AG20443 (cell line): Measurements from ENCODE around the gene TUBGCP6.
"Not testable (repeated sequence)": the region's sequence is repeated elsewhere in the genome, so short reads cannot be mapped to it uniquely, and the experiment has no call there.

Experiments
- DNase-seq: peaks from one replicate; pipeline ENCODE4 v3.0.0; 2012; ENCODE audit warnings: low spot score, mixed read lengths

TUBGCP6 gene

DNA sequence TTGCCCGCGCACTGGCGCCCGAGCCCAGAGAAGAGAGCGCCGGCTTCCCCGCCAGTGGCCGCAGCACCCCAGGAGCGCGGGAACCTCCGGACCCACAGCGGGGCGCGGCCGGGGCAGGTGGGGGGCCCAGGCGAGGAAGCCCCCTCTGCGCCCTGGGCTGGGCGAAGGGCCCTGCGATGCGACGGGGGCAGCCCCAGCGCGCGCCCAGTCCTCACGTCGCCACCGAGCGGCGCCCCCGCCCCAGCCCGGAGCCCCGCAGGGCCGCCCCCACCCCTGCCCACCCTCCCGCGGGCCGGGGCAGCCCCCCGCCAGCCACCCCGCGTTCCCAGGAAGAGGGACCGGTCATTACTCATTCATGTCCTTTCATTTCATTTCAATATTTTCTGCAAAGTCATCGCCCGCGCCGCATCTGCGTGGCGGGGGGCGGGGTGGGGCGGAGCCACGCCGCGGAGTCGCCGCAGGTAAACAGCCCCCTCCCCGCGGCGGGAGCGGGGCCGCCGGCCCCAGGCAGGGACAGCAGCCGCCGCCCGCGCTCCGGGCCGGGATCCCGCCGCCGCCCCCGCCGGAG lies 75.0 kb downstream of the TUBGCP6 start:
- DNase-seq = peak; percentile 34

DNA sequence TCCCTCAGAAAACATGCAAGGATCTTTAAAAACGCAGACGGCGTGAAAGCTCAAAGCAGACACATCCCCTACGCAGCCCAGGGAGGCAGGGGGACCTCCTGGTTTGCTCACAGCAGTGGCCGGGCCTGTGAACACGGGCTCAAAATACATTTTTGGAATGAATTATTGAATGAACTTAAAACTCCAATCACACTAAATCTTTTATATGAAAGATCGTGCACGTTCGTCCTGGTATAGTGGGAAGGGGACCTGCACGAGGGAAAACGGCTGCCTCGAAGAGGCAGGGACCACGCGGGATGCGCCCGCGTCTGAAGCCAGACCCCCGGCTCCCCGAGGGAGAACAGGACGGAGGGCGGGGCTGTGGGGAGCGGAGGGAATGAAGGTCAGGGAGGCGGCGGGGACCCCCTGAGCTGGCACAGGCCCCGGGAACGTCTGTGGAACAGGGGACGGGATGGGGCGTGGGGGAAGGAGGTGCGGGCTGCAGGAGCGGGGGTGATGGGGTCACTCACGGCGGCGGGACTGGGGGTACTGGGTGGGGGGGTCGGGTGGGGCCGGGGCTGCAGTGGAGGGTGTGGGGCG lies 75.6 kb downstream of the TUBGCP6 start:
- no peak for DNase-seq

DNA sequence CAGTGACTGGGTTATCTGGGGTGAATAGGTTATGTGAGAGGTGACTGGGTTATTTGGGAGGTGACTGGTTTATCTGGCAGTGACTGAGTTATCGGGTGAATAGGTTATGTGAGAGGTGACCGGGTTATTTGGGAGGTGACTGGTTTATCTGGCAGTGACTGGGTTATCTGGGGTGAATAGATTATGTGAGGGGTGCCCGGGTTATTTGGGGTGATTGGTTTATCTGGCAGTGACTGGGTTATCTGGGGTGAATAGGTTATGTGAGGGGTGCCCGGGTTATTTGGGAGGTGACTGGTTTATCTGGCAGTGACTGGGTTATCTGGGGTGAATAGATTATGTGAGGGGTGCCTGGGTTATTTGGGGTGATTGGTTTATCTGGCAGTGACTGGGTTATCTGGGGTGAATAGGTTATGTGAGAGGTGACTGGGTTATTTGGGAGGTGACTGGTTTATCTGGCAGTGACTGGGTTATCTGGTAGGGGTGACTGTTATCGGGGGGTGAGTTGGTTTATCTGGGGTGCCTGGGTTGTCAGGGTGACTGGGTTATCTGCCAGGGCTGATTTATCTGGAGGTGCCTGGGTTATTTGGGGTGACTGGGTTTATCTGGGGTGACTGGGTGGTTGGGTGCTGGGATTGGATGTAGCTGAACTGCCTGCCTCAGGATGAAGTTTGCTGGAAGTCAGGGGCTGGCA lies 76.2 kb downstream of the TUBGCP6 start:
- not testable (repeated sequence) for DNase-seq

DNA sequence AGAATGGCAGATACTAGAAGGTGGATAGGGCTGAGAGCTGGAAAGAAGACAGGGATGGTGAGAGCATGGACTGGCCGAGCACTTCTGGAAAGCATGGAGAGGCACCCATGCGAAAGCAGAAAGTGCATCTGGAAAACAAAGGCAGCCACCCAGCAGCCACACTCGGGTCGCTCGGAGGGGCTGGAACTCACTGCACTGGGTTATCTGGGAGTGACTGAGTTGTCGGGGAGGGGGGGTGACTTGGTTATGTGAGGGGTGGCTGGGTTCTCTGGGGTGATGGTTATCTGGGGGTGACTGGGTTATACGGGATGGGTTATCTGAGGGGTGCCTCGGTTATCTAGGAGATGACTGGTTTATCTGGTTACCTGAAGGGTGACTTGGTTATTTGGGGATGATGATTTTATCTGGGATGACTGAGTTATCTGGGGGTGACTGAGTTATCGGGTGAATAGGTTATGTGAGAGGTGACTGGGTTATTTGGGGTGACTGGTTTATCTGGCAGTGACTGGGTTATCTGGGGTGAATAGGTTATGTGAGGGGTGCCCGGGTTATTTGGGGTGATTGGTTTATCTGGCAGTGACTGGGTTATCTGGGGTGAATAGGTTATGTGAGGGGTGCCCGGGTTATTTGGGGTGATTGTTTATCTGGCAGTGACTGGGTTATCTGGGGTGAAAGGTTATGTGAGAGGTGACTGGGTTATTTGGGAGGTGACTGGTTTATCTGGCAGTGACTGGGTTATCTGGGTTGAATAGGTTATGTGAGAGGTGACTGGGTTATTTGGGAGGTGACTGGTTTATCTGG lies 76.9 kb downstream of the TUBGCP6 start:
- no peak for DNase-seq
